ENCODE measurements around the gene COL26A1. TPM values are rescaled to one million over a fixed set of nuclear protein-coding genes. Genes with fewer than 3 reads are reported as not detected.

The COL26A1 gene
- total RNA-seq, 2 donors from 2014 or later, result 0.35 TPM; not detected in 1

DNA sequence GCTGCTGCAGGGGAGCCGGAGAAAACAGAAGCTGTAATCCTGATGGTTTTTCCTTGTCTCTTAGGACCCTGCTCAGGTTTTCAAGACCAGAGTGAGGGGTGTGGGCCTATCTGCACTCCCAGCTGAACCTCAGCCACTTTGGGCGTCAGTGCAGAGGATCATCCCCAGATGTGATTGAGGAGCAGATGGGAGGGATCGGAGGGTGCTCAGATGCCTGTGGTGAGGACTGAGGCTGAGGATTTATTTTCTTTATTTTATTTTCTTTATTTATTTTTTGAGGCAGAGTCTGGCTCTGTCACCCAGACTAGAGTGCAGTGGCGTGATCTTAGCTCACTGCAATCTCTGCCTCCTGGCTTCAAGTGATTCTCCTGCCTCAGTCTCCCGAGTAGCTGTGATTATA, 13.9 kb downstream of the COL26A1 start:
- intact Hi-C loops (cut with DNase I), result no loop called here
- H3K36me3 ChIP-seq, result no peaks in the 10 kb centered on the region
- TF ChIP-seq, protein P1, sequence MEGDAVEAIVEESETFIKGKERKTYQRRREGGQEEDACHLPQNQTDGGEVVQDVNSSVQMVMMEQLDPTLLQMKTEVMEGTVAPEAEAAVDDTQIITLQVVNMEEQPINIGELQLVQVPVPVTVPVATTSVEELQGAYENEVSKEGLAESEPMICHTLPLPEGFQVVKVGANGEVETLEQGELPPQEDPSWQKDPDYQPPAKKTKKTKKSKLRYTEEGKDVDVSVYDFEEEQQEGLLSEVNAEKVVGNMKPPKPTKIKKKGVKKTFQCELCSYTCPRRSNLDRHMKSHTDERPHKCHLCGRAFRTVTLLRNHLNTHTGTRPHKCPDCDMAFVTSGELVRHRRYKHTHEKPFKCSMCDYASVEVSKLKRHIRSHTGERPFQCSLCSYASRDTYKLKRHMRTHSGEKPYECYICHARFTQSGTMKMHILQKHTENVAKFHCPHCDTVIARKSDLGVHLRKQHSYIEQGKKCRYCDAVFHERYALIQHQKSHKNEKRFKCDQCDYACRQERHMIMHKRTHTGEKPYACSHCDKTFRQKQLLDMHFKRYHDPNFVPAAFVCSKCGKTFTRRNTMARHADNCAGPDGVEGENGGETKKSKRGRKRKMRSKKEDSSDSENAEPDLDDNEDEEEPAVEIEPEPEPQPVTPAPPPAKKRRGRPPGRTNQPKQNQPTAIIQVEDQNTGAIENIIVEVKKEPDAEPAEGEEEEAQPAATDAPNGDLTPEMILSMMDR (IDR thresholded peaks at IDR 0.05), result no peak
- no peaks in the 10 kb centered on the region for H3K27me3 ChIP-seq
- no peak for DNase-seq
- H3K4me1 ChIP-seq, result no peaks in the 10 kb centered on the region
- H3K27ac ChIP-seq, result no peak overlapping the region
- no peak overlapping the region for H3K4me3 ChIP-seq
- H3K9me3 ChIP-seq, result no peaks in the 10 kb centered on the region
- H3K9ac ChIP-seq (ENCODE audit: low read depth in 2 of 2, low read length in 2 of 2), result no peak overlapping the region

DNA sequence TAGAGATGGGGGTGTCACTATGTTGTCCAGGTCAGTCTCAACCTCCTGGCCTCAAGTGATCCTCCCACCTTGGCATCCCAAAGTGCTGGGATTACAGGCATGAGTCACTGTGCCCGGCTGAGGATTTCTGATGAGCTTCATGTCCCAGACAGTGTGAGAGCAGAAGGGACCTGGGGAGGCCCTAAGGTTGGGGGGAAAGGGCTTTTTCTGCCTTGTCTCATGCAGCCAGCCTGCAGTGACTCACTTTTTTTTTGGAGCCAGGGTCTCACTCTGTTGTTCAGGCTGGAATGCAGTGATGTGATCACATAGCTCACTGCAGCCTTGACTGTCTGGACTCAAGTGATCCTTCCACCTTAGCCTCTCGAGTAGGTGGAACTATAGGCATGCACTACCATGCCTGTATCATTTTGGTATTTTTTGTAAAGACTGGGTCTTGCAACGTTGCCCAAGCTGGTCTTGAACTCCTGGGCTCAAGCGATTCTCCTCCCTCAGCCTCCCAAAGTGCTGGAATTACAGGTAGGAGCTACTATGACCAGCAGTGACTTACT, 14.6 kb downstream of the COL26A1 start:
- TF ChIP-seq, protein P1 (IDR thresholded peaks at IDR 0.05), result no peak
- no peaks in the 10 kb centered on the region for H3K4me1 ChIP-seq
- H3K27me3 ChIP-seq, result no peaks in the 10 kb centered on the region
- no peak overlapping the region for H3K27ac ChIP-seq
- H3K9ac ChIP-seq (ENCODE audit: low read depth in 2 of 2, low read length in 2 of 2), result no peak overlapping the region
- H3K9me3 ChIP-seq, result no peaks in the 10 kb centered on the region
- H3K4me3 ChIP-seq, result no peak overlapping the region
- intact Hi-C loops (cut with DNase I), result no loop called here
- H3K36me3 ChIP-seq, result no peaks in the 10 kb centered on the region
- DNase-seq, result no peak

DNA sequence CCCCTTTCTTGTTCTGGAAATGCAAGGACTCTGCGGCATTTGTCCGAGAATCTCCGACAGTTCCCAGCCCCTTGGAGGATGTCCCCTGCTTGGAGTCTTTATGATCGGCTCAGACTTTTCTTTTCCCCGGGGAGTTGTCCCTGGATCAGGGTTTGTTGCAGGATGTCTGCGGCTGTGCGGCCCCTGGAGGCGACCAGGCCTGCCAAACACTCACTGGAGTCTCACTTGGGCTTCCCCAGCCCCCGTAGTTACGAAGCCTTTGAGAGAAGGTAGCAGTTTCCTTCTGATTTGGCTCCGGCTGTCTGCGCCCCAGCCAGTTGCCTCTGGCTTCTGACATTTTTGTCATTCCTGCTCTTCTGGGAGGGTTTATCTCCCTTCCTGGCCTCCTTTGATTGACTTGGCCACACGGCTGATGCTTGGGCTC, 16.1 kb downstream of the COL26A1 start:
- Histone ChIP-seq H3K27me3 (no peaks in the 10 kb centered on the region), H3K4me1 (no peaks in the 10 kb centered on the region), H3K9ac (ENCODE audit: low read depth in 2 of 2, low read length in 2 of 2) (no peak overlapping the region), H3K9me3 (no peaks in the 10 kb centered on the region), H3K36me3 (no peaks in the 10 kb centered on the region), H3K4me3 (no peak overlapping the region), H3K27ac (no peak overlapping the region)
- TF ChIP-seq, protein P1 (IDR thresholded peaks at IDR 0.05), result no peak
- intact Hi-C loops (cut with DNase I), result no loop called here
- no peak for DNase-seq

DNA sequence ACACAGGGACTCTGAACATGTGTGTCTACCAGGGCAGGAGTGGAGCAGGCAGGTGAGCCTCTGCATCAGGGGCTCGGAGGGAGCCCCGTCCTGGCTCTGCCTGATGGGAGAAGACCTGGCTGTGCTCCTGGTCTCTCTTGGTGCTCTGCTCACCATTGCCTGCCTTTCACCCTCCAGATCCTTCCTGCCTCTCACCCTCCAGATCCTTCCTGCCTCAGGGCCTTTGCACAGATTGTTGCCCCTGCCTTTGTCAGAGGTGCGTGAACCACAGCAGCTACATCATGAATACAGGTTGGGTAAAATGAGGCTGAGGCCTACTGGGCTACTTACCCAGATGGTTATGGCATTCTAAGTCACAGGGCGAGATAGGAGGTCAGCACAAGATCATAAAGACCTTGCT, 16.6 kb downstream of the COL26A1 start:
- Histone ChIP-seq H3K9ac (ENCODE audit: low read depth in 2 of 2, low read length in 2 of 2) (no peak overlapping the region), H3K4me3 (no peak overlapping the region), H3K36me3 (no peaks in the 10 kb centered on the region), H3K27ac (no peak overlapping the region), H3K9me3 (no peaks in the 10 kb centered on the region), H3K4me1 (no peaks in the 10 kb centered on the region), H3K27me3 (no peaks in the 10 kb centered on the region)
- TF ChIP-seq, protein P1 (IDR thresholded peaks at IDR 0.05), result no peak
- intact Hi-C loops (cut with DNase I), result no loop called here
- DNase-seq, result no peak

DNA sequence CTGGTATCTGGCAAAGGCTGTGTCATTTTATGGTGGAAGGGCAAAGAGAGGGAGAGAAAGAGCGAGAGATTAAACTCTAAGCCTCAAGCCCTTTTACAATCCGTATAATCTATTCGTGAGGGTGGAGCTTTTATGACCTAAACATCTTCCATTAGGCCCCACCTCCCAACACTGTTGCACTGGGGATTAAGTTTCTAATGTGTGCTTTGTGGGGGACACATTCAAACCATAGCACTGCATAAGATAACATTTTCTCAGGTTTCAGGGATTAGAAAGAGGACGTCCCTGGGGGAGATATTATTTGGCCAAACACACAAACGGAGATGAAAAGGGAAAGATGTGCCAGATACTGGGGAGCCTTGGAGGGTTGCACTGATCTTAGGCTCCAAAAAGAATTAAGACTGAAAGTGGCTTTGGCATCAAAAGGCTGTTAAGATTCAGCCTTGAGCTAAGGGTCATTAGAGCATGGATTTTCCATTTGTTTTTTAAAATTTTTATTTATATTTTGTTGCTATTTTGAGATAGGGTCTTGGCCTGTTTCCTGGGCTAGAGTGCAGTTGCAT, 19.0 kb downstream of the COL26A1 start:
- no peaks in the 10 kb centered on the region for H3K36me3 ChIP-seq
- H3K9me3 ChIP-seq, result no peaks in the 10 kb centered on the region
- DNase-seq, result no peak
- no peaks in the 10 kb centered on the region for H3K27me3 ChIP-seq
- H3K4me1 ChIP-seq, result no peaks in the 10 kb centered on the region
- intact Hi-C loops (cut with DNase I), result no loop called here
- H3K4me3 ChIP-seq, result no peak overlapping the region
- H3K27ac ChIP-seq, result no peak overlapping the region
- no peak overlapping the region for H3K9ac ChIP-seq (ENCODE audit: low read depth in 2 of 2, low read length in 2 of 2)
- TF ChIP-seq, protein P1 (IDR thresholded peaks at IDR 0.05), result no peak
